ENCODE results near the gene TTC32. TPM values are rescaled to one million over a fixed set of nuclear protein-coding genes. Genes with fewer than 3 reads are reported as not detected.
"Not testable (repeated sequence)": the region's sequence is repeated elsewhere in the genome, so short reads cannot be mapped to it uniquely, and the experiment has no call there.

The TTC32 gene
- total RNA-seq, 1 experiment from 2014 or later, result 5.7 TPM

DNA sequence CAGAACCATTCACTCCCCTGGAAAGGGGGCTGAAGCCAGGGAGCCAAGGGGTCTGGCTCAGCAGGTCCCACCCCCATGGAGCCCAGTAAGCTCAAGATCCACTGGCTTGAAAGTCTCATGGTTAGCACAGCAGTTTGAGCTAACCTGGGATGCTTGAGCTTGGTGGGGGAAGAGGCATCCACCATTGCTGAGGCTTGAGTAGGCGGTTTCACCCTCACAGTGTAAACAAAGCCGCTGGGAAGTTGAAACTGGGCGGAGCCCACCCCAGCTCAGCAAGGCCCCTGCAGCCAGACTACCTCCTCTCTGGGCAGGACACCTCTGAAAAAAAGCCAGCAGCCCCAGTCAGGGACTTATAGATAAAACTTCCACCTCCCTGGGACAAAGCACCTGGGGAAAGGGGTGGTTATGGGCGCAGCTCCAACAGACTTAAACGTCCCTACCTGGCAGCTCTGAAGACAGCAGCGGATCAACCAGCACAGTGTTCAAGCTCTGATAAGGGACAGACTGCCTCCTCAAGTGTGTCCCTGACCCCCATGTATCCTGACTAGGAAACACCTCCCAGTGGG is 14.7 kb upstream of the TTC32 start:
- DNase-seq, result no peak
- Histone ChIP-seq H3K4me3 (ENCODE audit: insufficient read depth, low read depth, low read length) (no peak overlapping the region), H3K36me3 (replicated peaks; ENCODE audit: control insufficient read depth, insufficient read depth, low read length) (no peaks in the 10 kb centered on the region), H3K27me3 (ENCODE audit: control insufficient read depth, insufficient read depth, low read length) (no peaks in the 10 kb centered on the region)

DNA sequence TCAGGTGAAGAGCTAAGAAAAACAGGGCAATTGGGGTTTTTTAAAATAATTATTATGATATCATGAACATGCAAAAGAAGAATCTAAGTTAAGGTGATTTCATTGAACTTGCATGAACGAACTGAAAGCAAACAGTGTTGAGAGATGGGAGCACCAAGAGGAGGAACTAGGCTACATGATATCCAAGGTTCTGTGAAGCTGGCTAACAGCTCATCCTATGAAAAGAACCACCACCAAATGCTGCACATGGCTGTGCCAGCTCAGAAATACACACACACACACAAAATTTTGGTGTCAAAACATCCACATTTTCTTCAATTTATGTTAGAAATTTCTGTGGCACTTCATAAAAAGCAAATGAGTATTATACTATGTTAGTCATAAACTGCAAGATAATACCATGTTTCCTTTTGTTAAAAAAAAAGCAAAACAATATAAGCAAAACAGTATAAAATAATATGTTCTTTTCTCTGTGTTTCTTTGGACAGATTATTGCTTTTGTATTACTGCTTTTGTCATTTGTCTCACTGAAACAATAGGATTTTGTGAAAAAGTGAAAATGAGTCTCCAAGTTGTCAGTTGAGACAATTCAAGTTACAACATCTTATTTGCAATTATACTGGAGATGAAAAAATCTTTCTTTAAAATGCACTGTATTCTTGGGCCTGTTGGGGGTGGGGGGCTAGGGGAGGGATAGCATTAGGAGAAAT is 12.6 kb upstream of the TTC32 start:
- Histone ChIP-seq H3K4me3 (ENCODE audit: insufficient read depth, low read depth, low read length) (no peak overlapping the region), H3K27me3 (ENCODE audit: control insufficient read depth, insufficient read depth, low read length) (no peaks in the 10 kb centered on the region), H3K36me3 (replicated peaks; ENCODE audit: control insufficient read depth, insufficient read depth, low read length) (no peaks in the 10 kb centered on the region)
- DNase-seq, result no peak

DNA sequence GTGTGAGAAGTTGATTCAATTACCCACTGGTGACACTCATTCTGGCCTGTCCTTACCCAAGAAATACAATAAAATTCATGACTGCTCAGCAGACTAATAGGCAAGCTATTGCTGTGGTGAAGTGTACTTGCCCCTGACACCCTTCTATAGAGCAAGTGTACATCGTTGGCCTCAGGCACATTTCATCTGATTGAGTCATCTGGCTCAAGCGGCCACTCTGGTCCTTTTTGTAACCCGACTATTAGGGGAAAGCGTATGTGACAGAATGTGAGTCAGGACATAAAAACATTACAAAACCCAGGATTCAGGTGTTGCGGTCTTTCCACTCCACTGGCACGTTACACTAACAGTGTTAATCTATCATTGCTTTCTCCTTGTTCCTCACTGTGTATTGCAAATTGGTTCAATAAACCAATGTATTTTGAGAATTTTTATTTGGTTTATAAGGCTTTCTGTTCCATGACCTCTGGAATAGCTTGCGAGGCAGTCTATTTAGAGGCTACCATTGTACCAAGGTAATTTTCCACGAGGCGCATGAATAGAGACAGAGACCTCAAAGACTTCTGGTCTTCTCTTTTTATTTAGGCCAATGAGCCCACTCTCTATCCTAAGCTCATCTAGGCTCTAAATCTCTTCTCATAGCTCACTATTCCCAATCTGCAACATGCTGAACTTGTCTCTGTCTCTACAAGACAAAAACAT is 10.2 kb upstream of the TTC32 start:
- no peaks in the 10 kb centered on the region for H3K27me3 ChIP-seq (ENCODE audit: control insufficient read depth, insufficient read depth, low read length)
- DNase-seq, result no peak
- H3K36me3 ChIP-seq (replicated peaks; ENCODE audit: control insufficient read depth, insufficient read depth, low read length), result no peaks in the 10 kb centered on the region
- H3K4me3 ChIP-seq (ENCODE audit: insufficient read depth, low read depth, low read length), result no peak overlapping the region

DNA sequence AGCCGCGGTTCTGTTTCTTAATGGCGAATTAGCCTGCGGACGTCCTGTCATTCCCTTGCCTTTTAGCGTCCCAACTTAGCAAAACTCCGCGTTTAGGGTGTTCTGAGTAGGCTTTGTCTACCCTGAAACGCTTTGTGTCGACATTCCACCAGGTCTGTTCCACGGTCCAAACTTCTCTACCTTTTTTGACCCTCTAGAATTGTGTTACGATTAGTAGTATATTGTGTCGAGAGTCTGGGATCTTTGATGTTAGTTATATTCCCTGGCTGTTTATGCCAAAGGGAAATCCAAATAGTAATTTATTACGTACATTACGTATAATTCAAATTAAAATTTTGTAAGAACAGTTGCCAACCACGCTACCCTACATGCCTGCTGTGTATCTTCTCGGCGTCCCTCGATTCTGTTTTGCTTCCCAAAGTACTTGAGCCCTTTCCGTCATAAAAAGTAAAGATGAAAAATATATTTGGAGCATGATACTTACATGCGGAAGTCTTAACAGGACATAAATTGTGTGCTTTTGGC is 495 bp upstream of the TTC32 start:
- DNase-seq, result no peak
- Histone ChIP-seq H3K4me3 (ENCODE audit: insufficient read depth, low read depth, low read length) (peak overlapping the region; percentile 73), H3K36me3 (replicated peaks; ENCODE audit: control insufficient read depth, insufficient read depth, low read length) (no peaks in the 10 kb centered on the region), H3K27me3 (ENCODE audit: control insufficient read depth, insufficient read depth, low read length) (no peaks in the 10 kb centered on the region)

DNA sequence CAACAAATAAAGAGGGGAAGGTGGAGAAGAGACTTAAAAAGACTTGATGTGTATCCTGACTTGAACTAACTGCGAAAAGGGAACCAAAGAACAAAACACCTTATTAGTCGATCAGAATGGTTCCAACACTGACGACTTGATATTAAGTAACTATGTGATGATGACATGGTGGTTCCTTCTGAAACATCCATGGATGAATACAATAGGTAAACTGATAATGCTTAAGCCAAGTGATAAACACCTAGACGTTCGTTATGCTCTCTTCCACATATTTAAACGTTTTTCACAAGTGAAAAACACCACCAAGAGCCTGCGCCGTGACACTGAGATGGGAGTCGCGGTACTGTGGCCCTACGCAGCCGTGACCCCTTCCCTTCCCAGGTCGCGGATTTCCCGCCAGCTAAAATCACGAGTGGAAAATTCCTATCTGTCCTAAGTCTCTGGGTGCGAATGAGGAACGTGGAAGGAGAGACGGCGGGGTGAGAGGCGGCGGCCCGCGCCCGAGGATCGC is 797 bp downstream of the TTC32 start:
- no peaks in the 10 kb centered on the region for H3K36me3 ChIP-seq (replicated peaks; ENCODE audit: control insufficient read depth, insufficient read depth, low read length)
- peak overlapping the region; percentile 73 for H3K4me3 ChIP-seq (ENCODE audit: insufficient read depth, low read depth, low read length)
- no peak for DNase-seq
- no peaks in the 10 kb centered on the region for H3K27me3 ChIP-seq (ENCODE audit: control insufficient read depth, insufficient read depth, low read length)

DNA sequence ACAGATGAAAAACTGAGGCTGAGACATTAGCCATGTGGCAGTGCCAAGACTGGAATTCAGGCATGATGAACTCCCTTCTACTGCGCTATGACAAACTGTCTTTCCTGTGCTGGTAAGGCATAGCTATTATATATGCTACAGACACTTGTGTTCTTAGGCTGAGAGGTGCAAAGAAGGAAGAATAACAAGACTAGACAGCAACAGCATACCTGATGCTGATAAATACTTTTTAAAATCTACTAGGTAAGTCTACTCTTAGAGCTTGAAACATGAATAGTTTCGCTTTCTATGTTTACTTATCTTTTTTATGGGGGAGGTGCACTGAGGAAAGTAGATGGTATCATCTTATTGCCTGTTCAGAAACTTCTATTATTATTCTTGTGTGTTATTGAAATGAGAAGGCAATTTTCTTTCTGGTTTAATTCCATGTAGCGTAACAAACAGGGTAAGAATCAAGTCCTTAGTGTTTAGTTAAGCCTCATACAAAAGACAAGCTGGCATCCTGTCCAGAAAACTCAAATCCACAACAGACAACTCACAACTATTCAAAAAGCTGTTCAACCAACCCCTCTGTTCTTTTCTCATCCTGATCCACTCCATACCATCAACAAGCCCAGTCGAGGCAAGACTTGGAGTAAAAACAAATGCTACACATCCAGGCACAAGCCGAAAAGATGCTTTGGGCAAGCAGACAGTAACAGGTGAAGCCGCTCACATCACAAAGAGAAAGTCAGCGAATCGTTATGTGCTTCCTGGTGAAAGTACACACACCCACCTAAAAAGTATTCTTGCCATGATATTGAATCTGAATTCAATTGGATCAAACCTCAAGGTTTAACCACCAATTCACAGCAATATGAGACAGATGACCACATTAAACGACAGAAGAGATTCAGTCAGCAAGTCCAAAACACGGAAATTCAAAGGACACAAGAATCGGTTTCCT is 1.5 kb downstream of the TTC32 start:
- Histone ChIP-seq H3K4me3 (ENCODE audit: insufficient read depth, low read depth, low read length) (peak overlapping the region; percentile 73), H3K36me3 (replicated peaks; ENCODE audit: control insufficient read depth, insufficient read depth, low read length) (no peaks in the 10 kb centered on the region), H3K27me3 (ENCODE audit: control insufficient read depth, insufficient read depth, low read length) (no peaks in the 10 kb centered on the region)
- no peak for DNase-seq

DNA sequence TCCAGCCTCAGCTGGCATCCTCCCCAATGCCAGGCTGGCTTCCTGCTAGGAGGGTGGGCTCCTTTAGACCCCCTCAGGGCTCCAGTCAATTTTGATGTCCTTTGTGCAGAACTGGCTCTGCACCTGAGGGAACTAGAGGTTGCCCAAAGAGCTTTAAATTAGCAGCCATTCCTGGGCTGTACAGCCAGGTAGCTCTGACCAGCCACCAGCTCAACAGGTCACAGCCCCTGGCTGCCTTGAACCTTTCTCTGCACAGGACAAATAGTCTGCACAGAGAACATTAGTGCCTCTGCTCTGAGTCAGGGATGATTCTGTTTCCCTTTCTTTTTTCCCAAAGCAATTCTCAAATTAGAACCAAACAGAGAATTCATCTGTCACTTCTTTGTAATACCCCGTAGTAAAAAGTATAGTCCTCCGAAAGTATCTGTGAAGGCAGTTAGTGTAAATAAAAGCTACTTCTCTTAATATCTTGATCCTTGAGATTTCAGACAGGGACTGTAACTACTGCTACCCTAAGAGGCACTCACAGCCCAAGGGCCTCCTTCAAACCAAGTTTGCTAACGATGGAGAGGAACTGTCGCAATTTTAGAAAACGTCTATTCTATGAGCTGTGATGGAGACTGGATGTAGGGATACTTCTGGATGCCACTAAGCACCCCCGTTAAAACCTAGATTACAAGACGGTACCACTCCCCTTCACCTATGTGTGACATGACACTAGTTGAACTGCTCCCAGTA is 3.0 kb downstream of the TTC32 start:
- Histone ChIP-seq H3K4me3 (ENCODE audit: insufficient read depth, low read depth, low read length) (no peak overlapping the region), H3K27me3 (ENCODE audit: control insufficient read depth, insufficient read depth, low read length) (no peaks in the 10 kb centered on the region), H3K36me3 (replicated peaks; ENCODE audit: control insufficient read depth, insufficient read depth, low read length) (no peaks in the 10 kb centered on the region)
- DNase-seq, result no peak

DNA sequence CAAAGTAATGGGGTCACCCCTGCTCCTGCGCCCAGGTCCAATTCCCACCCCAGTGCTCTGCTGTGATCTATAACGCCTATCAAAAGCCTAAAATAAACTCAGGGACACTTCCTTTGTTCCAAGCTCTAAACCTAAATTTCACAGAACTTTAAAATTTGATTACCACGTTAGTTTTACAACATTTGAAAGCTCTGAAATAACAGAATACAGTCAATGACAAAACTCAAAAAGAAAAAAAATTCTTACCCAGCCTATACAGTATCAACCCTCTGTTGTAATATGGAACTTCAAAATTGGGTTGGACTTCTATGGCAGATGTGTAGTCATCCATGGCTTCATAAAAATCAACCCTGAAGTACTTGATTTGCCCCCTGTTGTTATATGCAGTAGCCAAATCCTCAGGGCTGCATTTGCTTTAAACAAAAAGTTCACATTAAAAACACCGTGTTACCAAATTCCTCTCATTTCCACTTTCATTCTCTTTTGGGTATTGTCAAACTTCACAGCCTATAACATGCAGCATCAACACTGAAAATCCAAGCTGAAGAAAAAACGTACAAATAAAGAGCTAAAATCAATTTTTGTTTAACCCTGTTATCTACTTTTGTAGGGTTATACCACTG is 4.0 kb downstream of the TTC32 start:
- no peak for DNase-seq
- H3K36me3 ChIP-seq (replicated peaks; ENCODE audit: control insufficient read depth, insufficient read depth, low read length), result no peaks in the 10 kb centered on the region
- no peak overlapping the region for H3K4me3 ChIP-seq (ENCODE audit: insufficient read depth, low read depth, low read length)
- no peaks in the 10 kb centered on the region for H3K27me3 ChIP-seq (ENCODE audit: control insufficient read depth, insufficient read depth, low read length)

DNA sequence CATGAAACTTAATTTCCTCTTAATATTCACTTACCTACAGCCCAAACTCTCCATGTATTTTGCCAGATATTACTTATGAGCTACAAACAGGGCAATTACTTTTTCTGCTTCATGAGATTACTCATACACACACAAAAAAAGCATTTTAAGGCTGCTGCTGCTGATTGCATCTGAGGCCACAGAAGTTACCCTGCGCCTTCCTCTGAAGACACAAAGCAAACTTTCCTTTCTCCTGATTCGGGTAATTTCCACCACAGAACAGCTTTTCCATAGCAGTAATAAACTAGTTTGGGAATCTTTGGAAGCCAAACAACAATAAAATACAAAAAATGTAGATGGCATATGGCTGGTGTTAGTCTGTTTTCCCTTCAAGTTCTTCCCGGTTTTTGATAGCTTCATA is 6.2 kb downstream of the TTC32 start:
- Histone ChIP-seq H3K27me3 (ENCODE audit: control insufficient read depth, insufficient read depth, low read length) (no peaks in the 10 kb centered on the region), H3K4me3 (ENCODE audit: insufficient read depth, low read depth, low read length) (no peak overlapping the region), H3K36me3 (replicated peaks; ENCODE audit: control insufficient read depth, insufficient read depth, low read length) (no peaks in the 10 kb centered on the region)
- DNase-seq, result no peak

DNA sequence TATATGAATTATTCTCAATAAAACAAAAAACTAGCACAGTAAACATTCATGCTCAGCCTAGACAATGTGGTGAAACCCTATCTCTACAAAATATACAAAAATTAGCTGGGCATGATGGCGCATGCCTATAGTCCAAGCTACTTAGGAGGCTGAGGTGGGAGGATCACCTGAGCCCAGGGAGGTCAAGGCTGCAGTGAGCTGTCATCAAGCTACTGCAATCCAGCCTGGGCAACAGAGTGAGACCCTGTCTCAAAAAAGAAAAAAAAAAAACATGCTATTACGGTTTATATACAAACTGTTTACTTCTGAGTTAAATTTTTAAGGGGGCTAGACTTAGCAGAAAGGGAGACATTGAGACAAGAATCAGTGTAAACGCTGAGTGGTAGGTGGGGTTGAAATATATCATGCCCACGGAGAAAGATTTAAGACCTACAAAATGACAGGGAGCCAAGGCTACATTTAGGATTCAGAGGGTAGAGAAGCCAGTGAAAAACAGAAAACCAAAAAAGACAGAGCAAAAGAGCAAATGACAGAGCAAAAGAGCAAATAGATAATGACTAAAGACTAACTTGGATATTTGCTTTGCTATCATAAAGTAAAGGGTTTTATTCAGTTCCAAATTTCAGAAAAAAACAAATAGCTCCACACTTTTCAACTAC is 7.5 kb downstream of the TTC32 start:
- no peaks in the 10 kb centered on the region for H3K36me3 ChIP-seq (replicated peaks; ENCODE audit: control insufficient read depth, insufficient read depth, low read length)
- H3K27me3 ChIP-seq (ENCODE audit: control insufficient read depth, insufficient read depth, low read length), result no peaks in the 10 kb centered on the region
- no peak overlapping the region for H3K4me3 ChIP-seq (ENCODE audit: insufficient read depth, low read depth, low read length)
- DNase-seq, result no peak

DNA sequence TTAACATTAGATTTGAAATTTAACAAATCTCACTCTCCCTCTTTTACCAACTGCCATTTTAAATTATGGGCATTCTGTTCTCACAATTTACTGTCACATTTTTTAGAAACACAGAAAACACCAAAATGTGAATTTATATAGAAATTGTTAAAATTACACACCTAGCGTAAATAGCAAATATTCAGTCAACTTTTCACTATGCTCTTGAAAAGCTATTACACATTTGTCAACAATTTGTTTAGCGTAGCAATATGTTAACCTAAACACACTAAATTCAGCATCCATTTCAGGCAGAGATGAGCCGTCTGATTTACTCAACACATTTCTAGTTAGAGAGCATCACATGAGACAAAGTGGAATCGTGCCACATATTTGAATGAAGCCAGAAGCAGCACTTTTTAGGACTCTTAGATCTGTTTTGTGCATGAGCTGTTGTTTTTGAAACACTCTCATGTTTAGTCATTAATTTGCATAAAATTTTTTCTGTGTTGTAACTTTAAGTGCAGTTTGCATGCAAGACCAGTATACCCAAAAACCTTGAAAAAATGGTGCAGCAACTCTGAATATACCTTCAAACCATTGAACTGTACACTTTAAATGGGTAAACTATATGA is 8.2 kb downstream of the TTC32 start:
- Histone ChIP-seq H3K36me3 (replicated peaks; ENCODE audit: control insufficient read depth, insufficient read depth, low read length) (no peaks in the 10 kb centered on the region), H3K4me3 (ENCODE audit: insufficient read depth, low read depth, low read length) (no peak overlapping the region), H3K27me3 (ENCODE audit: control insufficient read depth, insufficient read depth, low read length) (no peaks in the 10 kb centered on the region)
- DNase-seq, result no peak

DNA sequence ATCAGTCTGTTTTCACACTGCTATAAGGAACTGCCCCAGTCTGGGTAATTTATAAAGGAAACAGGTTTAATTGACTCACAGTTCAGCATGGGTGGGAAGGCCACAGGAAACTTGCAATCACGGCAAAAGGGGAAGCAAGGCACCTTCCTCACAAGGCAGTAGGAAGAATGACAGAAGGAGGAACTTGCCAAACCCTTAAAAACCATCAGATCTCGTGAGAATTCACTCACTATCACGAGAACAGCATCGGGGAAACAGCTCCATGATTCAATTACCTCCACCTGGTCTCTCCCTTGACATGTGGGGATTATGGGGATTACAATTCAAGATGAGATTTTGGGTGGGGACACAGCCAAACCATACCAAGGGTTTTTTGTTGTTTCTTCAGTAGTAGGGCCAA is 9.8 kb downstream of the TTC32 start:
- H3K36me3 ChIP-seq (replicated peaks; ENCODE audit: control insufficient read depth, insufficient read depth, low read length); H3K4me3 ChIP-seq (ENCODE audit: insufficient read depth, low read depth, low read length); DNase-seq; H3K27me3 ChIP-seq (ENCODE audit: control insufficient read depth, insufficient read depth, low read length): not testable (repeated sequence)

DNA sequence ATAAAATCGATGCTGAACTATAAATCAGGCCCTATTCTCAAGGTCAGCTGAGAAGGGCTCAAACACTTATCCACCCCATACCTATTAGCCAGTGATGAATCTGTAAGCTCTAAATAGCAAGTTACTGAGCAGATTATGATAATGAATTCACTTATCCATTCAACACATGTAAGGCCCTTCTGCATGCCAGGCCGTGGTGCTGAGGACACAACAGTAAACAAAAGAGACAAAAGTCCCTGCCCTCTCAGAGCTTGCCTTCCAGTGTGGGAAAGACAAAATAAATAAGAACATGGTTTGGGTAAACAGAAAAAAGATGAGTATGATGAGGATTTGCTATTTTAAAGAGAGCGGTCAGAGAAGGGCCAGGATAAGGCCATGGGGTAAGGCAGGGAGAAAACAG is 11.7 kb downstream of the TTC32 start:
- Histone ChIP-seq H3K36me3 (replicated peaks; ENCODE audit: control insufficient read depth, insufficient read depth, low read length) (no peaks in the 10 kb centered on the region), H3K4me3 (ENCODE audit: insufficient read depth, low read depth, low read length) (no peak overlapping the region), H3K27me3 (ENCODE audit: control insufficient read depth, insufficient read depth, low read length) (no peaks in the 10 kb centered on the region)
- DNase-seq, result no peak
